CD14-positive monocyte (primary cell): ENCODE measurements around the gene CRX. TPM values are rescaled to one million over a fixed set of nuclear protein-coding genes. Genes with fewer than 3 reads are reported as not detected.
"Not testable (repeated sequence)": the region's sequence is repeated elsewhere in the genome, so short reads cannot be mapped to it uniquely, and the experiment has no call there.

ENCODE experiments used
- DNase-seq, 3 donors: peaks; one replicate each; pipeline ENCODE4 v3.0.0-alpha.2; 2011 to 2022
- H2AFZ ChIP-seq: 2 replicates; pipeline ENCODE4 v1.6.0; 2012; ENCODE audit warnings: mild to moderate bottlenecking, low read depth, low read length, inconsistent platforms; ENCODE audit not compliant: insufficient read depth, poor library complexity, severe bottlenecking
- H3K27ac ChIP-seq, 2 donors: 1 replicate in 1 of 2; 2 replicates in 1 of 2; pipeline ENCODE4 v1.5.1; 2012 to 2013; ENCODE audit warnings: low read length in 2 of 2, control low read depth in 1 of 2, inconsistent platforms in 1 of 2, low read depth in 1 of 2, mild to moderate bottlenecking in 1 of 2
- H3K27me3 ChIP-seq, 2 donors: one replicate each; pipeline versions ENCODE4 v1.6.0 to v1.6.1; 2011 to 2013; ENCODE audit warnings: low read length in 2 of 2; ENCODE audit not compliant: control insufficient read depth in 2 of 2, insufficient read depth in 2 of 2
- H3K36me3 ChIP-seq, 2 donors: replicated peaks in 1 of 2; 1 replicate in 1 of 2; 2 replicates in 1 of 2; pipeline versions ENCODE4 v1.5.1 to v1.6.1; 2012 to 2013; ENCODE audit warnings: low read length in 2 of 2, control low read depth in 1 of 2, inconsistent platforms in 1 of 2, mild to moderate bottlenecking in 1 of 2; ENCODE audit not compliant: insufficient read depth in 2 of 2, control insufficient read depth in 1 of 2
- H3K4me1 ChIP-seq, 2 donors: 1 replicate in 1 of 2; 2 replicates in 1 of 2; pipeline versions ENCODE4 v1.5.1 to v1.6.1; 2012 to 2013; ENCODE audit warnings: low read length in 2 of 2, control low read depth in 1 of 2, inconsistent platforms in 1 of 2, mild to moderate bottlenecking in 1 of 2, moderate library complexity in 1 of 2; ENCODE audit not compliant: insufficient read depth in 2 of 2, control insufficient read depth in 1 of 2
- H3K4me2 ChIP-seq: replicated peaks from 2 replicates; pipeline ENCODE3; 2012; ENCODE audit warnings: low read length, moderate library complexity, mild to moderate bottlenecking; ENCODE audit not compliant: poor library complexity, severe bottlenecking; ENCODE audit errors: extremely low read depth
- H3K4me3 ChIP-seq, 3 experiments: fragments of 200-600 bp in 1 of 3; sonication (generic) in 1 of 3; replicated peaks in 1 of 3; 1 replicate in 2 of 3; 2 replicates in 1 of 3; pipeline ENCODE4 v1.5.1; 2011 to 2013; ENCODE audit warnings: low read length in 3 of 3, mild to moderate bottlenecking in 3 of 3, control low read depth in 2 of 3, low read depth in 2 of 3, inconsistent platforms in 1 of 3, moderate library complexity in 1 of 3
- H3K79me2 ChIP-seq: 2 replicates; pipeline ENCODE4 v1.6.0; 2012; ENCODE audit warnings: mild to moderate bottlenecking, control low read depth, inconsistent platforms, low read length, moderate library complexity; ENCODE audit not compliant: insufficient read depth
- H3K9ac ChIP-seq: 2 replicates; pipeline ENCODE4 v1.6.0; 2017; ENCODE audit warnings: low read length, mild to moderate bottlenecking; ENCODE audit not compliant: insufficient read depth, poor library complexity, severe bottlenecking
- H3K9me3 ChIP-seq, 2 donors: replicated peaks in 1 of 2; 1 replicate in 1 of 2; 2 replicates in 1 of 2; pipeline versions ENCODE4 v1.5.1 to v1.6.1; 2012 to 2013; ENCODE audit warnings: low read length in 2 of 2, control low read depth in 1 of 2; ENCODE audit not compliant: control insufficient read depth in 1 of 2, insufficient read depth in 1 of 2
- H4K20me1 ChIP-seq: 2 replicates; pipeline ENCODE4 v1.6.0; 2012; ENCODE audit warnings: mild to moderate bottlenecking, low read length, control low read depth, moderate library complexity; ENCODE audit not compliant: insufficient read depth
- H3K27ac Mint-ChIP-seq, 7 donors: one replicate each; pipeline ENCODE4 v1.8.0; 2020; ENCODE audit warnings: mild to moderate bottlenecking in 7 of 7, mixed read lengths in 7 of 7, moderate library complexity in 6 of 7, inconsistent platforms in 2 of 7
- H3K27me3 Mint-ChIP-seq, 3 donors: one replicate each; pipeline ENCODE4 v1.8.0; 2021 to 2022; ENCODE audit warnings: low read depth in 3 of 3, mild to moderate bottlenecking in 3 of 3, mixed read lengths in 3 of 3, moderate library complexity in 3 of 3, inconsistent platforms in 1 of 3
- H3K36me3 Mint-ChIP-seq, 2 donors: one replicate each; pipeline ENCODE4 v1.8.0; 2020; ENCODE audit warnings: mixed read lengths in 2 of 2, inconsistent platforms in 1 of 2, mild to moderate bottlenecking in 1 of 2
- H3K4me1 Mint-ChIP-seq: one replicate; pipeline ENCODE4 v1.8.0; 2020; ENCODE audit warnings: mild to moderate bottlenecking, mixed read lengths
- H3K4me3 Mint-ChIP-seq, 2 donors: one replicate each; pipeline ENCODE4 v1.8.0; 2020; ENCODE audit warnings: mild to moderate bottlenecking in 2 of 2, mixed read lengths in 2 of 2, moderate library complexity in 1 of 2
- H3K9me3 Mint-ChIP-seq, 7 donors: one replicate each; pipeline ENCODE4 v1.8.0; 2020 to 2022; ENCODE audit warnings: mixed read lengths in 7 of 7, mild to moderate bottlenecking in 6 of 7, moderate library complexity in 6 of 7, inconsistent platforms in 2 of 7
- CTCF ChIP-seq: fragments of 200-600 bp; IDR thresholded peaks from one replicate; pipeline ENCODE4 v1.8.0; 2022; ENCODE audit warnings: antibody characterized with exemption, mild to moderate bottlenecking
- WGBS: methylation state at CpG from one replicate; pipeline ENCODE4 v1.1.5; 2013; ENCODE audit warnings: missing lambda C conversion rate; ENCODE audit not compliant: insufficient coverage; 5-methylcytosine and 5-hydroxymethylcytosine counted together
- intact Hi-C, 2 donors: fragments of 100-400 bp; cut with micrococcal nuclease; formaldehyde crosslinking; loops; one replicate each; pipeline versions ENCODE4 v1.15.0 to v1.15.1; 2023
- polyA plus RNA-seq, 3 donors: library from polyadenylated mRNA; depleted of rRNA in 1 of 3; unstranded in 2 of 3; stranded (reverse) in 1 of 3; fragments of 300-500 nt in 2 of 3; fragments of >200 nt in 1 of 3; fragmentation: Illumina TruSeq in 2 of 3; gene quantifications; 1 replicate in 2 of 3; 2 replicates in 1 of 3; pipeline ENCODE4 v1.2.3, GENCODE V29; 2012 to 2021

CRX gene
- polyA plus RNA-seq, 3 donors: not detected

DNA sequence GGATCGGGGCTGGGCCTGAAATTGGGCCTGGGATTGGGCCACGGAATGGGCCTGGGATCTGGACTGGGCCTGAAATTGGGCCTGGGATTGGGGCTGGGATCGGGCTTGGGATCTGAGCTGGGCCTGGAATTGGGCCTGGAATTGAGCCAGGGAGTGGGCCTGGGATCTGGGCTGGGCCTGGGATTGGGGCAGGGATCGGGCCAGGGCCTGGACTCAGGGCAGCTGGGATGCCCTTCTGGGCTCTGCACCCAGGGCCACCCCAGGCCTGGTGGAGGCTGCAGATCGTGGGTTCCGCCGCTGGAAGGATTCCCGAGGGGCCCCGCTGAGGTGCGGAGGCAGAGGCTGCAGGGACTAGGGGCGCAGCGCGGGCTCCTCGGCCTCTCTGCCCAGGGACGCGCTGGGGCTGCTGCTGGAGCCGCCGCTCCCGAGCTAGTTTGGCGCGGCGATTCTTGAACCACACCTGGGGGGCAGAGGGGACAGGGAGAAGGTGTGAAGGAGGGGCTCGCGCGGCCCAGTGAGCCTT lies 19.2 kb upstream of the CRX start:
- Histone ChIP-seq H3K9me3 (peaks cover 0 to 15% of the 10 kb centered on the region in 2 donors), H3K27me3 (no peaks in the 10 kb centered on the region), H3K4me1 (no peaks in the 10 kb centered on the region), H3K4me3 (no peak overlapping the region), H3K79me2 (no peaks in the 10 kb centered on the region), H3K9ac (no peak overlapping the region), H3K36me3 (no peaks in the 10 kb centered on the region), H3K4me2 (no peak overlapping the region), H2AFZ (no peak overlapping the region), H4K20me1 (no peaks in the 10 kb centered on the region), H3K27ac (no peak overlapping the region)
- no peak for DNase-seq
- intact Hi-C loops: no loop called here
- WGBS: 99% methylated on average over 6 of the region's 25 CpGs
- no peaks in the 10 kb centered on the region for H3K4me1 Mint-ChIP-seq
- TF ChIP-seq CTCF: no peak
- peaks cover 3 to 16% (median 9%) of the 10 kb centered on the region in 7 donors for H3K9me3 Mint-ChIP-seq
- H3K27me3 Mint-ChIP-seq: peaks cover 5 to 9% (median 8%) of the 10 kb centered on the region in 3 donors
- H3K27ac Mint-ChIP-seq: no peak overlapping the region
- no peaks in the 10 kb centered on the region for H3K36me3 Mint-ChIP-seq
- no peak overlapping the region for H3K4me3 Mint-ChIP-seq

DNA sequence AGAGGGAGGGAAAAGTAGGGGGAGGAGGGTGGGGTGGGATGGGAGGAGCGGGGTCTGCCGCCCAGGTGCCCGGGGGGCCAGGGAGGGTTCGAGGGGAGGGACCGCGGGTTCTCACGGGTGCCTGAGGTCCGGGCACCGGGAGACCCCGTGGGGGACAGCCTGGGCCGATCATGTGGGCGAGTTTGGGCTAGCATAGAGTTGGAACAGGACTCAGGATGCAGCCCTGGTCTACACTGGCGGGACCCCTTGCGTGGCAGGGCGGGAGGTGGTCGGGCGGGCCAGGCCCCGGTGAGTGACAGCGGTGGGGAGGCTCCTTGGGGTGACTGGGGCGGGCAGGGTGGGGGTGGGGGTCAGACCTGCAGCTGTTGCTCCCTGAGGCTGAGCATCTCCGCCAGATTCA lies 18.6 kb upstream of the CRX start:
- H4K20me1 ChIP-seq, H3K4me3 ChIP-seq, H3K4me2 ChIP-seq, H3K4me3 Mint-ChIP-seq, H3K27me3 ChIP-seq, H3K4me1 ChIP-seq, H3K36me3 Mint-ChIP-seq, H2AFZ ChIP-seq, H3K79me2 ChIP-seq, H3K27ac ChIP-seq, DNase-seq, H3K27ac Mint-ChIP-seq, H3K9ac ChIP-seq, H3K27me3 Mint-ChIP-seq, intact Hi-C loops, H3K4me1 Mint-ChIP-seq, H3K36me3 ChIP-seq: not testable (repeated sequence)
- WGBS: 100% methylated on average over 1 of the region's 21 CpGs
- peaks cover 0 to 15% of the 10 kb centered on the region in 2 donors for H3K9me3 ChIP-seq
- H3K9me3 Mint-ChIP-seq: peaks cover 3 to 16% (median 9%) of the 10 kb centered on the region in 7 donors

DNA sequence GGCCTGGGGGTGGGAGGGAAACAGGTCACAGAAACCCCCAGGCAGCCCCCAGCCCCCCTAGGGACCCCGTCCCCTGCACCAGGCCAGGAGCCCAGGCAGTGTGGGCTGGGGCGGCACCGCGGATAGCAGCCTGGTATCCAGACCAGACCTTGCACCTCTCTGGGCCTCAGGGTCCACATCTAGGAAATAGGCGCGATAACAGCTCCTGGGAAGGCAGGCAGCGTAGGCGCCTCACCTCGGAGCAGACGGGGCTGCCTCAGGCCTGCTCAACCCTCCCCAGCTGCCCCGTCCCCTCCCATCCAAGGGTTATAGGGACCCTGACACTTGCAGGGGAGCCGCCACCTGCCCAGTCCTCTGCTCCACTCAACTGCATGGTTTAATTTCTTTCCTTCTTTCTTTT lies 18.1 kb upstream of the CRX start:
- peaks cover 3 to 16% (median 9%) of the 10 kb centered on the region in 7 donors for H3K9me3 Mint-ChIP-seq
- H4K20me1 ChIP-seq, H3K27ac ChIP-seq, H3K36me3 Mint-ChIP-seq, H3K4me2 ChIP-seq, H3K27ac Mint-ChIP-seq, H3K9ac ChIP-seq, H3K4me1 Mint-ChIP-seq, H3K36me3 ChIP-seq, H3K79me2 ChIP-seq, intact Hi-C loops, DNase-seq, H2AFZ ChIP-seq, H3K27me3 Mint-ChIP-seq, H3K4me3 Mint-ChIP-seq, H3K4me1 ChIP-seq, H3K4me3 ChIP-seq, H3K27me3 ChIP-seq: not testable (repeated sequence)
- H3K9me3 ChIP-seq: peaks cover 0 to 15% of the 10 kb centered on the region in 2 donors
- WGBS: no CpG with 5 or more reads among the region's 12 CpGs

GRCh38 chr19:47804451-47804850 lies 17.3 kb upstream of the CRX start, which contains the start of gene TPRX1:
Gene TPRX1, minus strand, starts transcription at chr19:47804551. Its CDS starts 12 bp downstream, at chr19:47804539.
- H3K4me3 Mint-ChIP-seq, H2AFZ ChIP-seq, H3K36me3 ChIP-seq, DNase-seq, H3K9ac ChIP-seq, H3K36me3 Mint-ChIP-seq, intact Hi-C loops, H3K4me3 ChIP-seq, H3K4me2 ChIP-seq, H3K4me1 ChIP-seq, H3K79me2 ChIP-seq, H3K27me3 Mint-ChIP-seq, H3K4me1 Mint-ChIP-seq, H3K27me3 ChIP-seq, H4K20me1 ChIP-seq, H3K27ac ChIP-seq: not testable (repeated sequence)
- Mint-ChIP-seq H3K27ac (peak within 1 kb of the TSS in 1 of 7 donors; percentile 62), H3K9me3 (peaks cover 3 to 16% (median 9%) of the 10 kb centered on the region in 7 donors)
- WGBS: 100% methylated on average over 3 of the region's 5 CpGs
- H3K9me3 ChIP-seq: peaks cover 0 to 15% of the 10 kb centered on the region in 2 donors
